Measurements from ENCODE around the gene OTOG. TPM values are rescaled to one million over a fixed set of nuclear protein-coding genes. Genes with fewer than 3 reads are reported as not detected.

OTOG gene
- total RNA-seq, 1 donor from 2014 or later, result not detected

DNA sequence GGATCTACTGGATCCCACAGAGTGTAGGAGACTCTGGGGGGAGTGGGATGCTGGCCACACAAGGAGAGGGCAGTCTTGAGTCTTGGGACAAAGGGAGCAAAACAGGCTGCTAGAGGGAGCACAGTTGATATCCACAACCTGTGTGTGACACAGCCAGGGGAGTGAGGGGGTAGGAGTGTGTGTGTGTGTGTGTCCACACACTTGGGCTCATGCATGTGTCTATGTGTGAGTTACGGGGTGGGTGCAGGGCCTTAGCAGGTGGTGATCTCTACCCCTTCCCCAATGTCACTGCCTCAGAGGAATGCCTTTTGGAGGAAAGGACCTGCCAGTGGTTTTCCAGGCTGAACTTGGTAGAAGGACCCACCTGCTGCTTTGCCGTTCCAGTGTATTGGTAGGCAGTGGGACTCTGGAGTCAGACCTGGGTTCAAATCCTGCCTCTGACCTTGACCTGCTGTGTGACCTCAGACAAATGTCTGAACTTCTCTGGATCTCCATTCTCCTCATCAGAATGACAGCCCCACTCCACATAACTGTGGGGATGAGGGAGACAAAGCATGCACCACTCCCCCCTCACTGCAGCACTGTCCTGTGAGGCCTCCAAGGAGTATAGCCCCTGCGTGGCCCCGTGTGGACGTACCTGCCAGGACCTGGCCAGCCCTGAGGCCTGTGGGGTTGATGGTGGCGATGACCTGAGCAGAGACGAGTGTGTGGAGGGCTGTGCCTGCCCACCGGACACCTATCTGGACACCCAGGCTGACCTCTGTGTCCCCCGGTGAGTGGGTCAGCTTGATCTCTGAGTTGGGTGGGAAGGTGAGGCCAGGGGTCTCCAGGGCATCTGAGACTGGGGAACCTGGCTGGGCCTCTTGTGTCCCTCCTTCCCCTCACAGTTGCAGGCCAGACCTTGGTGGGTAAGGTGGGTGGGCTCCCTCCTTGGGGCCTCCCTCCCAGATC is 27.4 kb downstream of the OTOG start:
- TF ChIP-seq POLR2AphosphoS5 (IDR thresholded peaks at IDR 0.05; ENCODE audit: insufficient read depth in 1 of 2, low read depth in 1 of 2) (no peak), POLR2A (IDR thresholded peaks at IDR 0.05) (no peak)
- TF ChIP-seq, protein P1, sequence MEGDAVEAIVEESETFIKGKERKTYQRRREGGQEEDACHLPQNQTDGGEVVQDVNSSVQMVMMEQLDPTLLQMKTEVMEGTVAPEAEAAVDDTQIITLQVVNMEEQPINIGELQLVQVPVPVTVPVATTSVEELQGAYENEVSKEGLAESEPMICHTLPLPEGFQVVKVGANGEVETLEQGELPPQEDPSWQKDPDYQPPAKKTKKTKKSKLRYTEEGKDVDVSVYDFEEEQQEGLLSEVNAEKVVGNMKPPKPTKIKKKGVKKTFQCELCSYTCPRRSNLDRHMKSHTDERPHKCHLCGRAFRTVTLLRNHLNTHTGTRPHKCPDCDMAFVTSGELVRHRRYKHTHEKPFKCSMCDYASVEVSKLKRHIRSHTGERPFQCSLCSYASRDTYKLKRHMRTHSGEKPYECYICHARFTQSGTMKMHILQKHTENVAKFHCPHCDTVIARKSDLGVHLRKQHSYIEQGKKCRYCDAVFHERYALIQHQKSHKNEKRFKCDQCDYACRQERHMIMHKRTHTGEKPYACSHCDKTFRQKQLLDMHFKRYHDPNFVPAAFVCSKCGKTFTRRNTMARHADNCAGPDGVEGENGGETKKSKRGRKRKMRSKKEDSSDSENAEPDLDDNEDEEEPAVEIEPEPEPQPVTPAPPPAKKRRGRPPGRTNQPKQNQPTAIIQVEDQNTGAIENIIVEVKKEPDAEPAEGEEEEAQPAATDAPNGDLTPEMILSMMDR (IDR thresholded peaks at IDR 0.05), result no peak
- H3K4me1 ChIP-seq, result no peaks in the 10 kb centered on the region
- DNase-seq (ENCODE audit: extremely low spot score in 2 of 2), result peak; percentile 70 to 93
- no peaks in the 10 kb centered on the region for H3K36me3 ChIP-seq
- no peak overlapping the region for H3K27ac ChIP-seq
- no peaks in the 10 kb centered on the region for H3K9me3 ChIP-seq
- intact Hi-C loops (cut with DNase I), result no loop called here
- H3K4me3 ChIP-seq, result no peak overlapping the region
- no peaks in the 10 kb centered on the region for H3K27me3 ChIP-seq

DNA sequence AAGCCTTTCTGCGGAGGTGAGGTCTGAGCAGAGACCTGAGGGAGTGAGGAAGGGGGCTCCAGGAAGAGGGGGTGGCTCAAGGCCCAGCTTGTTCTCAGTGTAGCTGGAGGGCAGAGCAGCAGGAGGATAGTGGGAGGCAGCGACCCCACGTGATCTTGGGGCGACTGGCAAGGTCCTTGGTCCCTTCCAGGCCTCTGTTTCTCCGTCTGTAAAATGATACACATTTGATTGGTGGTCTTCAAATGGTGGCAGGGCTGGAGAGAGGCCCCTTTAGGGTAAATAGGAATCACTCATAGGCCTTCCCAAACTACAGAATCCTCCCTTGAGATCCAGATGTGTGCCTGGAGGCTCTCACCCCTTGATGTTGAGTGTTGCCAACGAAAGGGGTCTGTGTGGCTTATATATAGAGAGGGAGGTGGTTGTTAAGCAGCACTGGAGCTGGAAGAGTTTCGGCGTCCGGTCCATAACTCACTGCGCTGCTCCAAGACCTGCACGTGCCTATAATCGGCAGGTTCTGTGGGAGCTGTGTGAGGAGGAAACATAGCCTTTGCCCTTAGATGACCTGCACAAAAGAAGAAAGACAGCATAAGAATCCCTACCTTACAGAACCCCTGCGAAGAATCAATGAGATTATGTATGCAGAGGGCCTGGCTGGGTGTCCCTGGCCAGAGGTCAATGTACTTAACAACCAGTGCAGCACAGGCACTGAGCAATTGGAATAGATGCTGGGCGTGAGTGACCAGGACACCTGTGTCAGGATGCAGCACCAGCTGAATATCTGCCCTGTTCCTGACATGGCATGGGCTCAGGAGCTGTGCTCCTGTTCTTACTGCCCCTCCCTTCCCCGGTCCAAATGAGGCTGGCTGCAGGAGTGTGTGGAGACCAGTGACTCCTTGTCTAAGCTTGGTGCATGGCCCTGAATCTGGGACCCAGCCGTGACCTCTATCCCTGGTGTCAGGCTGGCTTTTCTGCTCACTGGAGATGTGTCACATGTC is 28.7 kb downstream of the OTOG start:
- H3K27me3 ChIP-seq, result no peaks in the 10 kb centered on the region
- intact Hi-C loops (cut with DNase I), result no loop called here
- H3K27ac ChIP-seq, result no peak overlapping the region
- no peak for TF ChIP-seq POLR2AphosphoS5 (IDR thresholded peaks at IDR 0.05; ENCODE audit: insufficient read depth in 1 of 2, low read depth in 1 of 2)
- TF ChIP-seq, protein P1 (IDR thresholded peaks at IDR 0.05), result no peak
- no peak for TF ChIP-seq POLR2A (IDR thresholded peaks at IDR 0.05)
- H3K9me3 ChIP-seq, result no peaks in the 10 kb centered on the region
- H3K4me3 ChIP-seq, result no peak overlapping the region
- DNase-seq (ENCODE audit: extremely low spot score in 2 of 2), result no peak
- H3K36me3 ChIP-seq, result no peaks in the 10 kb centered on the region
- no peaks in the 10 kb centered on the region for H3K4me1 ChIP-seq

DNA sequence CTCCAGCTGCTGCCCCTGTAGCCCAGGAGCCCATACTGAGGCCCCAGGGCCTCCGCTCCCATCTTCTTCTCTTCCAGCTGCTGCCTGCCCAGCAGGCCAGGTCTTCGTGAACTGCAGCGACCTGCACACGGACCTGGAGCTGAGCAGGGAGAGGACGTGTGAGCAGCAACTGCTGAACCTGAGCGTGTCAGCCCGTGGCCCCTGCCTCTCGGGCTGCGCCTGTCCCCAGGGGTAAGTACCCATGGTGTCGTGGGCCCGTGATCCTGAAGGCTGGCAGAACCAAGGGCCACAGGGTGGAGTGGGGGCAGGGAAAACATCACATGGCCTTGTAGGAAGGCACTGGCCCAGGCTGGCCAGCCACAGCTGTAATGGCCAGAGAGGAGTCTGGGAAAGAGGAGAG is 31.2 kb downstream of the OTOG start:
- H3K27me3 ChIP-seq, result no peaks in the 10 kb centered on the region
- no peak for DNase-seq (ENCODE audit: extremely low spot score in 2 of 2)
- no peaks in the 10 kb centered on the region for H3K9me3 ChIP-seq
- TF ChIP-seq POLR2AphosphoS5 (IDR thresholded peaks at IDR 0.05; ENCODE audit: insufficient read depth in 1 of 2, low read depth in 1 of 2) (no peak), POLR2A (IDR thresholded peaks at IDR 0.05) (no peak)
- TF ChIP-seq, protein P1 (IDR thresholded peaks at IDR 0.05), result no peak
- H3K4me3 ChIP-seq, result no peak overlapping the region
- intact Hi-C loops (cut with DNase I), result no loop called here
- H3K4me1 ChIP-seq, result no peaks in the 10 kb centered on the region
- H3K36me3 ChIP-seq, result no peaks in the 10 kb centered on the region
- no peak overlapping the region for H3K27ac ChIP-seq

DNA sequence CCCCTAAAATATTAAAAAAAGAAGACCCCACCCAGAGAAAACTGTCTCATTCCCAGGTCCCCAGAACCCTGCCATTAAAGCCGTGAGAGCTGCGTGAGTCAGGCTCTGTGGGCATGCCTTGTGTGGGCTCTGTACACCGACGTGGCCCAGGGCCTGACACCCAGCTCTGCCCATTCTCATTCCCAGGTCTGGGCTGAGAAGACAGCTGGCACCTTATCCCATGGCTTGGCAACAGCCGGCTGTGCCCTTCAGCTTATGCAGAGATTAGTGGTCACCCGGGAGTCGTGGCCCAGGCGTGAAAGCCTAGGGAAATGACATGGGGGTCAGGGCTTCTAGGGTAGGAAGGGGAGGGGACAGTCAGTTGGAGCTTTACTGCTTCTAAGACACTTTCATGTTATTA is 31.9 kb downstream of the OTOG start:
- DNase-seq (ENCODE audit: extremely low spot score in 2 of 2), result no peak
- intact Hi-C loops (cut with DNase I), result no loop called here
- Histone ChIP-seq H3K36me3 (no peaks in the 10 kb centered on the region), H3K27me3 (no peaks in the 10 kb centered on the region), H3K4me3 (no peak overlapping the region), H3K4me1 (no peaks in the 10 kb centered on the region), H3K27ac (no peak overlapping the region), H3K9me3 (no peaks in the 10 kb centered on the region)
- TF ChIP-seq POLR2AphosphoS5 (IDR thresholded peaks at IDR 0.05; ENCODE audit: insufficient read depth in 1 of 2, low read depth in 1 of 2), result no peak
- TF ChIP-seq, protein P1 (IDR thresholded peaks at IDR 0.05), result no peak
- TF ChIP-seq POLR2A (IDR thresholded peaks at IDR 0.05), result no peak

Measured in vagina (tissue), 2 donors.